Aorta (tissue), 5 donors: ENCODE results near the gene PTAFR. TPM values are rescaled to one million over a fixed set of nuclear protein-coding genes. Genes with fewer than 3 reads are reported as not detected.

Experiments
- ATAC-seq: fragments of 200-7000 bp; cut with Tn5 transposase; one replicate; pipeline ENCODE4 v1.9.1; 2022; ENCODE audit warnings: moderate library complexity; ENCODE audit not compliant: low FRiP score
- DNase-seq, 2 donors: peaks; one replicate each; pipeline ENCODE4 v3.0.0-alpha.2; 2020
- H3K27ac ChIP-seq, 2 donors: one replicate each; pipeline ENCODE4 v1.5.1; 2013; ENCODE audit warnings: low read length in 2 of 2, mild to moderate bottlenecking in 2 of 2, moderate library complexity in 2 of 2, control low read depth in 1 of 2, inconsistent platforms in 1 of 2, low read depth in 1 of 2
- H3K27me3 ChIP-seq, 2 donors: one replicate each; pipeline ENCODE4 v1.6.1; 2013; ENCODE audit warnings: control low read depth in 1 of 2, low read length in 1 of 2, mild to moderate bottlenecking in 1 of 2, moderate library complexity in 1 of 2; ENCODE audit not compliant: insufficient read depth in 2 of 2, control insufficient read depth in 1 of 2
- H3K36me3 ChIP-seq, 2 donors: one replicate each; pipeline ENCODE4 v1.6.1; 2013; ENCODE audit warnings: control low read depth in 1 of 2, low read length in 1 of 2, mild to moderate bottlenecking in 1 of 2; ENCODE audit not compliant: insufficient read depth in 2 of 2, control insufficient read depth in 1 of 2
- H3K4me1 ChIP-seq, 2 donors: one replicate each; pipeline ENCODE4 v1.6.1; 2013; ENCODE audit warnings: low read length in 2 of 2, control low read depth in 1 of 2, mild to moderate bottlenecking in 1 of 2, moderate library complexity in 1 of 2; ENCODE audit not compliant: insufficient read depth in 2 of 2, control insufficient read depth in 1 of 2
- H3K4me3 ChIP-seq, 2 donors: one replicate each; pipeline ENCODE4 v1.5.1; 2013; ENCODE audit warnings: low read length in 2 of 2, control low read depth in 1 of 2, mild to moderate bottlenecking in 1 of 2
- H3K9me3 ChIP-seq: one replicate; pipeline ENCODE4 v1.6.1; 2013; ENCODE audit warnings: mild to moderate bottlenecking, low read length; ENCODE audit not compliant: control insufficient read depth
- WGBS, 2 donors: extraction: QIAGEN DNeasy Blood & Tissue Kit; methylation state at CpG; one replicate each; pipeline ENCODE4 v1.1.7; 2013; 5-methylcytosine and 5-hydroxymethylcytosine counted together
- intact Hi-C, 2 donors: fragments of 100-400 bp; cut with DNase I; formaldehyde crosslinking; loops; one replicate each; pipeline versions ENCODE4 v1.14.2 to v1.15.0; 2022
- polyA plus RNA-seq, 2 donors: library from polyadenylated mRNA; stranded (reverse); fragments of 200-250 nt; gene quantifications; one replicate each; pipeline ENCODE4 v1.2.3, GENCODE V29; 2013
- total RNA-seq, 2 donors: library from RNA; stranded (reverse); fragmentation: NEBNext Ultra II Directional; extraction: Animal tissue kit (Norgen Biotek cat#: 25700); gene quantifications; one replicate each; pipeline ENCODE4 v1.2.1, GENCODE V29; 2021
- donor health status: healthy with polysubstance abuse.
- donor health status: Bipolar disorder and iron deficiency.
- donor health status: DM: no; HTN: no; CAD: no.
- donor health status: DM: no; HTN: no; CAD: no.
- donor health status: DM: yes; HTN: yes; CAD: no.

PTAFR gene
- total and polyA plus RNA-seq, 4 donors = 0.41 to 10.4 (median 6.1) TPM

DNA sequence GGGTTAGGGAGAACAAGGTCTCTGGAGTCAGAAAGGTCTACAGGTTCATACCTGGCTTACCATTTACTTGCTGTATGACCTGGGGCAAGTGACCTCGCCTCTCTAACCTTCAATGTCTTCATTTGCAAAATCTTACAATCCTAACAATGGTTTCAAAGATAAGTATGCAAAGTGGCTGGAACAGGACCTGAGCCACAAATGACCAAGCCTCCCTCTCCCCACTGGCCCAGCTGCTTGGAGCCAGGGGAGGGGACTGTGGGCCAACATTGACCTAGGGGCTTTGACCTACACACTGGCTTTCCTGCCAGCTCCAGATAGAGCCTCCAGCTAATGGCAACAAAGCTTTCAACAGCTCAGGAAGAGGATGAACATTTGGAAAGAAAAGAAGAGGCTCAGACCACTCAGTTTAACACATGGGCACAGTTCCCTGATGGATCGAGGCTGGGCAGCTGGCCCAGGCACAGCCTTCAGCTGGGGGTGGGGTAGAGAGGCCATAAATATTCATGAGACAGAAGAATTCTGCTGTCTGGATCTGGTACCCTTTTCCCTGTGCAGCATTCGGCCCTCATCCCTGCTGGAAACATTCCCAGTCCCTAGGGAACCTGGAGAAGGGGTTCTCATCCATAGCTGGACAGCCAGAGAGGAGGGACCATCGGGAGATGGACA is 12.9 kb downstream of the PTAFR start:
- Histone ChIP-seq H3K4me1 (no peaks in the 10 kb centered on the region), H3K36me3 (no peaks in the 10 kb centered on the region), H3K27me3 (no peaks in the 10 kb centered on the region), H3K9me3 (no peaks in the 10 kb centered on the region), H3K27ac (no peak overlapping the region), H3K4me3 (no peak overlapping the region)
- intact Hi-C loops = no loop called here
- 35 to 38% methylated on average over 4 of the region's 4 CpGs for WGBS, 2 donors
- DNase-seq = no peak
- no peak for ATAC-seq

- no peaks in the 10 kb centered on the region for H3K36me3 ChIP-seq
- 83% methylated on average over 7 of the region's 7 CpGs for WGBS, 2 donors
- intact Hi-C loops = no loop called here
- H3K9me3 ChIP-seq = no peaks in the 10 kb centered on the region
- H3K27ac ChIP-seq = no peak overlapping the region
- no peaks in the 10 kb centered on the region for H3K4me1 ChIP-seq
- no peak overlapping the region for H3K4me3 ChIP-seq
- ATAC-seq (no peak), DNase-seq (peak in 1 of 2 donors; percentile 2)
- no peaks in the 10 kb centered on the region for H3K27me3 ChIP-seq
These were observed 14.3 kb downstream of the PTAFR start for GRCh38 chr1:28162151-28162550.

DNA sequence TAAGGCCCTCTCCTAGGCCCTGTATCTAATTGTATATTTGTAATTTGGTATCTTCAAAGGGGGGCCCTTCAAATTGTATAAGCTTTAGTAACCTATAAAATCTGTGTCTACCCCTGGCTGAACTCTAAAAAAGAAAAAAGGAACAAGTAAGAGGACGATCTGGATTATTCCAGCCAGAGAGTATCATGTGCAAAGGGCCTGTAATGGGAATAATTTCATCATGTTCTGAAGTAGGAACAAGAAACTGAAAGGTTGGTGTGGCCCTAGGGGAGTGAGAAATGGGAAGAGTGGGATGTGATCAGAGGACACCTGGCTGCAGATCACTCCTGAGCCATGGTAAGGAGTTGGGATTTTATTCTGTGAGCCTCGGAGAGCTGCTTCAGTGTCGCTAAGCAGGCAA is 14.7 kb downstream of the PTAFR start:
- DNase-seq = peak in 1 of 2 donors; percentile 5
- WGBS, 2 donors = 90 to 93% methylated on average over 3 of the region's 3 CpGs

GRCh38 chr1:28160782-28161266 is 15.7 kb downstream of the PTAFR start:
- WGBS, 2 donors = 86 to 90% methylated on average over 5 of the region's 5 CpGs
- ATAC-seq (peak; percentile 34), DNase-seq (peak; percentile 48 to 57)
- H3K4me3 ChIP-seq = no peak overlapping the region
- no peaks in the 10 kb centered on the region for H3K36me3 ChIP-seq
- H3K27ac ChIP-seq = no peak overlapping the region
- no peaks in the 10 kb centered on the region for H3K9me3 ChIP-seq
- intact Hi-C loops = no loop called here
- H3K27me3 ChIP-seq = no peaks in the 10 kb centered on the region
- no peaks in the 10 kb centered on the region for H3K4me1 ChIP-seq

More for the DNA sequence above, 14.7 kb downstream of the PTAFR start:
- Histone ChIP-seq H3K27ac (no peak overlapping the region), H3K4me3 (no peak overlapping the region), H3K27me3 (no peaks in the 10 kb centered on the region), H3K4me1 (no peaks in the 10 kb centered on the region), H3K9me3 (no peaks in the 10 kb centered on the region), H3K36me3 (no peaks in the 10 kb centered on the region)
- no peak for ATAC-seq
- intact Hi-C loops = no loop called here

- intact Hi-C loops = no loop called here
- WGBS, 2 donors = 90 to 92% methylated on average over 7 of the region's 7 CpGs
- no peaks in the 10 kb centered on the region for H3K4me1 ChIP-seq
- H3K27me3 ChIP-seq = no peaks in the 10 kb centered on the region
- ATAC-seq (no peak), DNase-seq (no peak)
- no peaks in the 10 kb centered on the region for H3K9me3 ChIP-seq
- H3K4me3 ChIP-seq = no peak overlapping the region
- no peak overlapping the region for H3K27ac ChIP-seq
- H3K36me3 ChIP-seq = no peaks in the 10 kb centered on the region
These were observed 16.8 kb downstream of the PTAFR start for GRCh38 chr1:28159680-28160079.

- Histone ChIP-seq H3K9me3 (no peaks in the 10 kb centered on the region), H3K4me3 (no peak overlapping the region), H3K4me1 (no peaks in the 10 kb centered on the region), H3K27me3 (no peaks in the 10 kb centered on the region), H3K27ac (no peak overlapping the region), H3K36me3 (no peaks in the 10 kb centered on the region)
- WGBS, 2 donors = 91% methylated on average over 4 of the region's 4 CpGs
- intact Hi-C loops = no loop called here
- DNase-seq = no peak
- ATAC-seq = no peak
These were observed 17.2 kb downstream of the PTAFR start for GRCh38 chr1:28159243-28159642.

- Histone ChIP-seq H3K27me3 (no peaks in the 10 kb centered on the region), H3K4me1 (no peaks in the 10 kb centered on the region), H3K36me3 (no peaks in the 10 kb centered on the region), H3K27ac (no peak overlapping the region), H3K9me3 (no peaks in the 10 kb centered on the region), H3K4me3 (no peak overlapping the region)
- ATAC-seq (no peak), DNase-seq (no peak)
- 87 to 92% methylated on average over 8 of the region's 8 CpGs for WGBS, 2 donors
- intact Hi-C loops = no loop called here
These were observed 18.6 kb downstream of the PTAFR start for GRCh38 chr1:28157894-28158293.

GRCh38 chr1:28156821-28157220 is 19.7 kb downstream of the PTAFR start:
- H3K9me3 ChIP-seq = no peaks in the 10 kb centered on the region
- H3K4me3 ChIP-seq = no peak overlapping the region
- intact Hi-C loops = no loop called here
- no peak for ATAC-seq
- no peaks in the 10 kb centered on the region for H3K27me3 ChIP-seq
- H3K27ac ChIP-seq = no peak overlapping the region
- 80 to 89% methylated on average over 4 of the region's 4 CpGs for WGBS, 2 donors
- DNase-seq = peak in 1 of 2 donors; percentile 72
- no peaks in the 10 kb centered on the region for H3K4me1 ChIP-seq
- no peaks in the 10 kb centered on the region for H3K36me3 ChIP-seq

- no peaks in the 10 kb centered on the region for H3K27me3 ChIP-seq
- no peak overlapping the region for H3K27ac ChIP-seq
- no peaks in the 10 kb centered on the region for H3K36me3 ChIP-seq
- WGBS, 2 donors = 89 to 93% methylated on average over 4 of the region's 4 CpGs
- H3K9me3 ChIP-seq = no peaks in the 10 kb centered on the region
- H3K4me3 ChIP-seq = no peak overlapping the region
- no peak for DNase-seq
- no peak for ATAC-seq
- intact Hi-C loops = no loop called here
- H3K4me1 ChIP-seq = no peaks in the 10 kb centered on the region
These were observed 20.9 kb downstream of the PTAFR start for GRCh38 chr1:28155628-28156027.
